Astrocyte of the cerebellum (primary cell): ENCODE measurements around the gene MYO3B.
"Not testable (repeated sequence)": the region's sequence is repeated elsewhere in the genome, so short reads cannot be mapped to it uniquely, and the experiment has no call there.

Source experiments
- DNase-seq: peaks from one replicate; pipeline ENCODE4 v3.0.0-alpha.2; 2011; ENCODE audit warnings: low read depth
- H3K4me3 ChIP-seq: 2 replicates; pipeline ENCODE4 v1.5.1; 2011; ENCODE audit warnings: mild to moderate bottlenecking, low read depth, low read length, moderate library complexity
- in situ Hi-C: cut with HindIII; loops from 2 replicates; pipeline ENCODE4 v1.10.0; 2017; ENCODE audit warnings: low sequenced_read_pairs
- TF ChIP-seq, protein P1 (sequence below): IDR thresholded peaks from 2 replicates; pipeline ENCODE4 v1.5.1; 2012; ENCODE audit warnings: low read length, low read depth, moderate library complexity, mild to moderate bottlenecking; ENCODE audit errors: missing control alignments

Gene MYO3B

DNA sequence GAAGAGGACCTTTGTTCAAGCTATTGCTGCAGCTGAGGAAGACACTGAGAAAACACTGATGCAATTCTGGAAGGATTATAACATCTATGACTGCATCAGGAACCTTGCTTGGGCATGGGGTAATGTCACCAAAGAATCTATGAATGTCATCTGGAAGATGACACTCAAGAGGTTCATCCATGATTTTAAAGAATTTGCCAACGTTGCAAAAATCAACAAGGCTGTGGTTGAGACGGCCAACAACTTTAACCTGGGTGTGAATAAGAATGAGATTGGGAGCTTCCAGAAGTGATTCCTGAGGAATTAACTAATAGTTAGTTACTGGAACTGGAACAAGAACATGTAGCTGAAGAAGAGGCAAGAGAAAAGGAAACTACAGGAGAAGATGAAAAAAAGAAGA is 410.8 kb downstream of the MYO3B start:
- TF ChIP-seq, protein P1, sequence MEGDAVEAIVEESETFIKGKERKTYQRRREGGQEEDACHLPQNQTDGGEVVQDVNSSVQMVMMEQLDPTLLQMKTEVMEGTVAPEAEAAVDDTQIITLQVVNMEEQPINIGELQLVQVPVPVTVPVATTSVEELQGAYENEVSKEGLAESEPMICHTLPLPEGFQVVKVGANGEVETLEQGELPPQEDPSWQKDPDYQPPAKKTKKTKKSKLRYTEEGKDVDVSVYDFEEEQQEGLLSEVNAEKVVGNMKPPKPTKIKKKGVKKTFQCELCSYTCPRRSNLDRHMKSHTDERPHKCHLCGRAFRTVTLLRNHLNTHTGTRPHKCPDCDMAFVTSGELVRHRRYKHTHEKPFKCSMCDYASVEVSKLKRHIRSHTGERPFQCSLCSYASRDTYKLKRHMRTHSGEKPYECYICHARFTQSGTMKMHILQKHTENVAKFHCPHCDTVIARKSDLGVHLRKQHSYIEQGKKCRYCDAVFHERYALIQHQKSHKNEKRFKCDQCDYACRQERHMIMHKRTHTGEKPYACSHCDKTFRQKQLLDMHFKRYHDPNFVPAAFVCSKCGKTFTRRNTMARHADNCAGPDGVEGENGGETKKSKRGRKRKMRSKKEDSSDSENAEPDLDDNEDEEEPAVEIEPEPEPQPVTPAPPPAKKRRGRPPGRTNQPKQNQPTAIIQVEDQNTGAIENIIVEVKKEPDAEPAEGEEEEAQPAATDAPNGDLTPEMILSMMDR = no peak

DNA sequence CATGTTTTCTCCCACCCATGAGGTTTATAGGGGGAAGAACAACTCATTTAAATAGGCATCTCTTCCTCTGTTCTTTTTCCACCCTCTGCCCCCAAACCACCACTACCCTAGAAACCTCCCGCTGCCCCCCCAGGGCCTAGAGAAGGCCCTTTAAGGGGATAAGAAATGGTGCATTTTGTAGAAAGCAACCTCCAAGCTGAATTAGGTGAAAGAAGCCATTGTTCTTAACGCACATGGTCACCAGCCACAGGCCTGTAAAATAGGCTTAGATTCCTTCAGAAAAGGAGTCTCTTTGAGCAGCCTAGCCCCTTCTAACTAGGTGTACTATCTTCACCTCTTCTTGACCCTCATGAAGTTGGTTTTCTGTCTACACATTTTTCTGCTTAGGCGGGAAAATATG is 418.6 kb downstream of the MYO3B start:
- in situ Hi-C loops = no loop called here
- DNase-seq = no peak
- TF ChIP-seq, protein P1 = no peak
- H3K4me3 ChIP-seq = no peak overlapping the region

More for the DNA sequence above, 410.8 kb downstream of the MYO3B start:
- in situ Hi-C loops = no loop called here
- no peak overlapping the region for H3K4me3 ChIP-seq
- DNase-seq = no peak

DNA sequence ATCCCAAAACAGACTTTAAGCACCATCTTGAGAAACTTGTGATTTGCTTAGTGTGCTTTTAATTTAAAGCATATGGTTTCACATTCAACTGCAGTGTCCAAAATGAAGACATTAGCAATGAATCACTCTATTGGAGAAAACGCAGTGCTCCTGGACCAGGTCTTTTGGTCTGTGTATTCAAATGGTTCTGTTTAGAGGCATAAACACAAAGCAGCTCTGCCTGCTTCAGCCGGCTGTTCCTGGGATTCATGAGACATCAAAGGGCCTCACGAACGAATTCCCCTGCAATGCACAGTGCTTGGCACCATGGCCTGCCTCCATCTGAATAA is 420.1 kb downstream of the MYO3B start:
- TF ChIP-seq, protein P1 = no peak
- no peak overlapping the region for H3K4me3 ChIP-seq
- DNase-seq = no peak
- in situ Hi-C loops = no loop called here

DNA sequence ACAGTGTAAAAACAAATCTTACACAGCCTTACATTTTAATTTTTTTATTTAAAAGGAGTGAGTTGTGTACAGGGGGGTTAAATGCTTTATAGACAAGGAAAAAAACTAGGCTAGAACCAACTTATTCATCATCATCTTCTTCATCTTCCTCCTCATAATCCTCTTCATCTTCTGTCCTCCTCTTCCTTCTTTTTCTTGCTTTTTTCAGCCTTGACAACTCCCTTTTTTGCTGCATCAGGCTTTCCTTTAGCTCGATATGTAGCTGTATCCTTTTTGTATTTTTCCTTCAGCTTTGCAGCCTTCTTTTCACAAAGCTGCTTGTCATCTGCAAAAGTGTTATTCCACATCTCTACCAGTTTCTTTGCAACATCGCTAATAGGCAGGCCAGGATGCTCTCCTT is 423.5 kb downstream of the MYO3B start:
- DNase-seq = no peak
- in situ Hi-C loops = no loop called here
- TF ChIP-seq, protein P1 = no peak
- H3K4me3 ChIP-seq = no peak overlapping the region

DNA sequence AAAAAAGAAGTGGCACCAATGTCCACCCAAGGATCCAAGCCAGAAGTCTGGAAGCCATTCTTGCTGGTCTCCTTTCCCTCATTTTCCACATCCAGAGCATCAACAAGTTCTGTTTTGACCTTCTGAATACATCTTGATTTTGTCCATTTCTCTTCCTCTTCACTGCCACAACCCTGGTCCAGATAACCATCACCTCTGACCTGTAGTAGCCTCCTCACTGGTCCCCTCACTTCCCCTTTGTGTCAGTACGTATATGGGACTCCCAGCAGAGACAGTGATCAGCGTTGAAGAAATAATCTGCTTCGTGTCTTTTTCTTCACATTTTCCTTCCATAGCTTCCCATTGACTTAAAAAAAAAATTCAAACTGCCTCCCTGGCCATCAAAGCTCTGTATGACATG is 427.9 kb downstream of the MYO3B start:
- TF ChIP-seq, protein P1 = no peak
- no peak overlapping the region for H3K4me3 ChIP-seq
- in situ Hi-C loops = no loop called here
- no peak for DNase-seq

DNA sequence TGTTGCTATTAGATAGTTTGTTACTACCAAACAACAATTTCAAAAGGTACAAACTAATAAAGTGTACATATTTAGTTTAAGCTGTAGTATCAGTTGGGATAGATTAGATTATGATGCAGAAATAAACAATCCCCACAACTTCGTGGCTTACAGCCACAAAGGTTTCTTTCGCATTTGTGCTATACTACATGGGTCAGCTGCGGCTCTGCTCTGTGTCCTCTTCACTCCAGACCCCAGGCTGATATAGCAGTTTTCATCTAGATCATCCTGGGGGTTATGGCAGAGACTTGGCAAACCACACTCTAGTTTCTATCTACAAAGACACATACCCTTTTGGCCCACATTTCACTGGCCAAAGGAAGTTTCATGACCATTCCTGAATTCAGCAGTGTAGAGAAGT is 429.2 kb downstream of the MYO3B start:
- DNase-seq = no peak
- in situ Hi-C loops = no loop called here
- H3K4me3 ChIP-seq = no peak overlapping the region
- TF ChIP-seq, protein P1 = no peak

DNA sequence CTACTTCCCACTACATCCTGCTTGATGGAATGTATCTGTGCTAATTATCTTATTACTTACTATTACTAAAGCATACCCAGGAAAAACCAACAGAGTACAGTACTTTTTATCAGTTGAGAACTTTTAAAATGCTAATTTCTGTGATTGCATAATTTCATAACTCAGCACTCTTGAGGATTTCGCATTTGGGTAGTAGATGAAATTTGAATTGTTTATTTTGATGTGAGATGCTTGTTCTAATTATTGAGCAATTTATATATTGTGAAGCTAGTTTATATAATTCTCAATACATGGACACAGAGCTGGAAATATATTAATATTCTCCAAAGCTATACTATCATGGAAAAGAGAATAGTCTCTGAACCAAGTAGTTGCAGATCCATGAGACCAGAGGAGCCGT is 432.7 kb downstream of the MYO3B start:
- in situ Hi-C loops = no loop called here

DNA sequence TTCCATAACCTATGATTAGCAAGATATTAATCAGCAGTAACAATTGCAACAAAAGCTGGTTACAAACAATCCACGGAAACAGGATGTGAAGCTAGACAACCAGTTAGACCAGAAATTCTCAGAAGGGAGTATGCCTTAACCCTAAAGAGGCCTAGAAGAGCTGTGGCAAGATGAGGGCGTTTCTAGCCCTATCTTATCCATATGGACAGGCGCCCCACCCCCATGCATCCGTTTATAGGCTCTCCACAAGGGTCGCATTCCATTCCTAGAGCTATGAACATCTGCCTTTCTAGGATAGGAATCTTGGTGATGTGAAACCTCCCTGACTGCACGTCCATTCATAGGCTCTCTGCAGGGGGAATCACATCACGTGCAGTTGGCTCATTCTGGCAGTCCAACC is 441.0 kb downstream of the MYO3B start:
- in situ Hi-C loops, H3K4me3 ChIP-seq, DNase-seq: not testable (repeated sequence)

More for the DNA sequence above, 432.7 kb downstream of the MYO3B start:
- TF ChIP-seq, protein P1 = no peak
- no peak overlapping the region for H3K4me3 ChIP-seq
- no peak for DNase-seq

DNA sequence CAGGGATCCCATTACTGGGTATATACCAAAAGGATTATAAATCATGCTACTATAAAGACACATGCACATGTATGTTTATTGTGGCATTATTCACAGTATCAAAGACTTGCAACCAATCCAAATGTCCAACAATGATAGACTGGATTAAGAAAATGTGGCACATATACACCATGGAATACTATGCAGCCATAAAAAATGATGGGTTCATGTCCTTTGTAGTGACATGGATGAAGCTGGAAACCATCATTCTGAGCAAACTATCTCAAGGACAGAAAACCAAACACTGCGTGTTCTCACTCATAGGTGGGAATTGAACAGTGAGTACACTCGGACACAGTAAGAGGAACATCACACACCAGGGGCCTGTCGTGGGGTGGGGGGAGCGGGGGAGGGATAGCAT is 457.1 kb downstream of the MYO3B start:
- H3K4me3 ChIP-seq, DNase-seq, in situ Hi-C loops: not testable (repeated sequence)
